ENCODE measurements around the gene ZNF609. TPM values are rescaled to one million over a fixed set of nuclear protein-coding genes. Genes with fewer than 3 reads are reported as not detected.

Gene ZNF609
- total RNA-seq, 1 donor from 2014 or later = 48.2 TPM

DNA sequence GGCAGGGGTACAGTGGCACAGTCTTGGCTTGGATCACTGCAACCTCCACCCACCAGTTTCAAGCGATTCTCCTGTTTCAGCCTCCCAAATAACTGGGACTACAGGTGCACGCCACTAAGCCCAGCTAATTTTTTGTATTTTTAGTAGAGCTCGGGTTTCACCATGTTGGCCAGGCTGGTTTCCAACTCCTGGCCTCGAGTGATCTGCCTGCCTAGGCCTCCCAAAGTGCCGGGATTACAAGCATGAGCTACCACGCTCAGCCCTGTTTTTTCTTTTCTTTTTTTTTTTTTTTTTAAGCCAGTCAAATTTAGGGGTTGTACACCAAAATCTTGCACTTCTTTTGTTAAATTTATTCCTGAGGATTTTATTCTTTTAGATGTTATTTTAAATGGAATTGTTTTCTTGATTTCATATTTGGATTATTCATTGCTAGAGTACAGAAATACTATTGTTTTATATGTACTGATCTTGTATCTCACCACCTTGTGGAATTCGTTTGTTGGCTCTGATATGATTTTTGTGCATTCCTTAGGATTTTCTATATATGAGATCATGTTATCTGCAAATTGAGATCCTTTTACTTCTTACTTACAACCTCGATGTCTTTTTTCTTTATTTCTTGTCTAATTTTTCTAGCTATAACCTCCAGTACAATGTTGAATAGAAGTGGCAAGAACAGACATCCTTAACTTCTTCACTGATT is 65.6 kb downstream of the ZNF609 start:
- intact Hi-C loops (cut with DNase I) = no loop called here
- DNase-seq (ENCODE audit: low spot score) = no peak
- no peak for ATAC-seq

DNA sequence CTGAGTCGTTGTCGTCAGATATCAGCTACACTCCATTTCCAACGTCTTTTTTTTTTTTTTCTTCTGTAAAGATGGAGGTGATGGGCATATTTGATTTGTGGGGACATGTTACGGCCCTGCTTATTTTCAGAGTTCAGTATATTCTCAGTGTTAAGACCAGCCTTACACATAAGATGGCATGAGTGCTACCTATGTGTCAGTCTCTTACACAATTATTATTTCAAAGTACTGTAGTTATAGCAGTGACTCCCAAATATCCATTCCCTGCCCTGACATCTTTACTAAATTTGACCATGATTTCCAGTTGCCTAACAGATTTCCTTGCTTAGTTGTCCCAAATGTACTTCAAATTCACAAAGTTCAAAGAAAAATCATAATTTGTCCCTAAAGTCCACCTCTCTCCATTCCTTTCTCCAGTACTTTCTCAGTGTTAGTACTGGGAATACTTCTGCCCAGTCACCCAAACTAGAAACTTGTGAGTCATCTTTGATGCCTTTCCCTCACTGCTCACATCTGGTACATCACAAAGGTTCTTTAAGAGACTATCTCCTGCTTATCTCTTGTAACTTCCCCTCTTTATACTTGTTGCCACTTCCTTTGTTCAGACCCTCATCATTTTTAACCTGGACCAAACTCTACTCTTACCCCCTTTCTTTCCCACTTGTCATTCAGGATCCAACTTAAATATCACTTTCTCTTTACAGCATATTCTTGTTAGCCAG is 67.0 kb downstream of the ZNF609 start:
- intact Hi-C loops (cut with DNase I) = no loop called here
- DNase-seq (ENCODE audit: low spot score) = no peak
- no peak for ATAC-seq

DNA sequence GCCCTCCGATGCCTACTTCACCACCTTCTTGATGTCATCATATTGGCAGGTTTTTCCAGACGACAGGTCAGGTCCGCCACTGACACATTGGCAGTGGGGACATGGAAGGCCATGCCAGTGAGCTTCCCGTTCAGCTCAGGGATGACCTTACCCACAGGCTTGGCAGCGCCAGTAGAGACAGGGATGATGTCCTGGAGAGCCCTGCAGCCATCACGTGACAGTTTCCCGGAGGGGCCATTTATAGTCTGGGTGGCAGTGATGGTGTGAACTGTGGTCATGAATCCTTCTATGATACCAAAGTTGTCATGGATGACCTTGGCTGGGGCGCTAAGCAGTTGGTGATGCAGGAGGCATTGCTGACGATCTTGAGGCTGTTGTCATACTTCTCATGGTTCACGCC is 68.5 kb downstream of the ZNF609 start:
- no peak for DNase-seq (ENCODE audit: low spot score)
- ATAC-seq = no peak
- intact Hi-C loops (cut with DNase I) = no loop called here

DNA sequence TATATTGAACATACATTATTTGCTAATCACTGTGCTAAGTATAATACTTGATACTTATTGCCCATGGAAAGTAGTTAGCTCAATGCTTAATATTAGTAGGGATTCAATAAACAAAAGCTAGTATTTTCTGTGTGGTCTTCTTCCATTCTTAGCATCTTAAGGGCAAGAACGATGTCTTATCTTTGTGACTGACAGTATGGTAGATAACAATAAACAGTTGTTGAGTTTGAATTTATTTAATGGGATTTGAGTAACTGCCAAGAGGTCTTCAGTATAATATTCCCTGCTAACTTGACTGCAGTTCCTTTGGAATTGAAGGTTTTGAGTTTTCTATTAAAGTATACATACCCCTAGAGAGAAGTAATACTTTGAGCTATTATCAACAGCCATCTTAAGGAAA is 70.1 kb downstream of the ZNF609 start:
- intact Hi-C loops (cut with DNase I) = no loop called here
- ATAC-seq (no peak), DNase-seq (ENCODE audit: low spot score) (no peak)

DNA sequence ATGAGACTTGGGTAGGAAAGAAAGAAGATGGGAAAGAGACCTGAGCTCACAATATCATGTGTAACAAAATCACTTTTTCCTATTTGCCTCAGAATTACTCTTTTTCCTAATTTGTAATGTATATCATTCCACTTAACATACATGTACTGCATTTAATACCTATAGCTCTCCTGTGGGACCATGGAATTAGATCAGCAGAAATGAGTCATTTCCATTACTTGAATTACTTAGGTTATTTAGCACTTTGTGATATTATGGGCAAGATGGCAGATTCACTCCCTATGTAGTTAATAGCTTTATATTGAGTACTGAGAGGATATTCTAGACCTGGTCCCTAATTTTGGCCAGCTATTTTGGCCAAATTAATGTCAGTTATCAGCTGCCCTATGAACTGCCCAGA is 70.5 kb downstream of the ZNF609 start:
- no peak for ATAC-seq
- DNase-seq (ENCODE audit: low spot score) = no peak
- intact Hi-C loops (cut with DNase I) = no loop called here

DNA sequence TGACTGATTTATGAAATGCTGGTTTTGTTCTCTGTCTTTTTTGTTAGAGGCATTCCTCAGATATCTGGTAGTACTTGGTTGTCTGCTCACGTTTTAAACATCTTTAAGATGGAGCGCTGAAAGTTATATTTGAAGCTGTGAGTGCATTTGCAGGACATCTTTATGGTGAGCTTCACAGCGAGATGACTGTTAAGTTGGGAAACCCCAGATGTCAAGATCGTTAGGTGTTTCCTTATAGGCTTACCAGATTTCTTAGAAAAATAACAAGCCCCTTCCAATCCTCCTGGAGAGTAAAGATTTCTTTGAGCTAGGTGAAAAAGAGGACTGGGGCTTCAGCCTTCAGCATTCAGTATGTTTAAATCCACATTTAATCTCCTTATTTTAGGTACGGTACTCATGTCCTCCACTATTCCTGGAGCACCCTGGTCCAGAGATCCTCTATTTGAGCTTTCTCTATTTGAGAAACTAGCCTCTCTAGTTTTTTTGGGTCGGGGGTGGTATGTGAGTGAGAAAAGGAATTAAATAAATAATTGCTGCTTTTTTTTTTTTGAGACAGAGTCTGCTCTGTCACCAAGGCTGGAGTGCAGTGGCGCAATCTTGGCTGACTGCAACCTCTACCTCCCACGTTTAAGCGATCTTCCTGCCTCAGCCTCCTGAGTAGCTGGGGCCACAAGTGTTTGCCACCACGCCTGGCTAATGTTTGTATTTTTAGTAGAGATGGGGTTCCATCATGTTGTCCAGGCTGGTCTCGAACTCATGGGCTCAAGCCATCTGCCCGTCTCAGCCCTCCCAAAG is 72.3 kb downstream of the ZNF609 start:
- ATAC-seq = no peak

DNA sequence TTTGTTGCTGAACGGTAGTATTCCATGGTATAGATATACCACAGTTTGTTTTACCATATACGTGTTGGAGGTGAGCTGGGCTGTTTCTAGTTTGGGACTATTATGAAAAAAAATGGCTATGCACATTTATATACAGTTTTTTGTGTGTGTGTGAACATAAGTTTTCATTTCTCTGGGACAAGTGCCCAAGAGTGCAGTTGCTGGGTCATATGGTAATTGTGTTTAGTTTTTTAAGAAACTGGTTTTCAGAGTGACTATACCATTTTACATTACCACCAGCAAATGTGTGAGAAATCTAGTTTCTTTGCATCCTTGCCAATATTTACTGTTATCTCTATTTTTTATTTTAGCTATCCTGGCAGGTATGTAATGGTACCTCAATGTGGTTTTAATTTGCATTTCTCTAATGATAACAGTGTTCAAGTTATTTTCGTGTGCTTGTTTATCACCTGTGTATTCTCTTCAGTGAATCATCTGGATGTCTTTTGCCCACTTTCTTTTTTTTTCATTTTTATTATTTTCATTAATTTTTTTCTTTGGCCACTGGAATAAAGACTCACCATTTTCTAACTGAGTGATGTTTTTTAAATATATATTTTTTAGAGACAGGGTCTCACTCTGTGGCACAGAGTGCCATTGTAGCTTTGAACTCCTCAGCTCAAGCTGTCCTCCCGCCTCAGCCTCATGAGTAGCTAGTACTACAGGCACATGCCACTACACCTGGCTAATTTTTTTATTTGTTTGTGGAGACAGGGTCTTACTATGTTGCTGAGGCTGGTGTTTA is 75.3 kb downstream of the ZNF609 start:
- no peak for ATAC-seq
- intact Hi-C loops (cut with DNase I) = no loop called here
- no peak for DNase-seq (ENCODE audit: low spot score)

More for the DNA sequence above, 72.3 kb downstream of the ZNF609 start:
- no peak for DNase-seq (ENCODE audit: low spot score)
- intact Hi-C loops (cut with DNase I) = no loop called here

DNA sequence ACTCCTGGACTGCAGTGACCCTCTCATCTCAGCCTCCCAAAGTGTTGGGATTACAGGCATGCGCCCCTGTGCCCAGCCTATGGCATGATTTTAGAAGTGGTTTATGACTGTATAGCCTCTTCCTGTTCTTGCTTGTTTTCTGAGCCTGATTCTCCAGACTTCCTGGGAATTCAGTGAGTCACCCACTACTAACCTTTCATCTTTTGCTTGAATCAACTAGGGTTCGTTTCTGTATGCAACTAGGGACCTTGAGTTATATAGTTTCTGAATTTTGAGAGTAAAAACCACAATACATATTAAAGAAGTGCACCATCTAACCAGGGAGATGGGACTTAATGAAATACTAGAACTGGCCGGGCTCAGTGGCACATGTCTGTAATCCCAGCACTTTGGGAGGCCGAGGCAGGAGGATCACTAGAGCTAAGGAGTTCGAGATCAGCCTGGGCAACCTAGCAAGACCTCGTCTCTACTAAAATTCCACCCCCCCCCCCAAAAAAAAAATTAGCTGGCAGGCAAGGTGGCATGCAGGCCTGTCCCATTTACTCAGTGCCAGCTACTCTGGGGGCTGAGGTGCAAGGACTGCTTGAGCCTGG is 76.0 kb downstream of the ZNF609 start:
- intact Hi-C loops (cut with DNase I) = no loop called here
- DNase-seq (ENCODE audit: low spot score) (no peak), ATAC-seq (no peak)

DNA sequence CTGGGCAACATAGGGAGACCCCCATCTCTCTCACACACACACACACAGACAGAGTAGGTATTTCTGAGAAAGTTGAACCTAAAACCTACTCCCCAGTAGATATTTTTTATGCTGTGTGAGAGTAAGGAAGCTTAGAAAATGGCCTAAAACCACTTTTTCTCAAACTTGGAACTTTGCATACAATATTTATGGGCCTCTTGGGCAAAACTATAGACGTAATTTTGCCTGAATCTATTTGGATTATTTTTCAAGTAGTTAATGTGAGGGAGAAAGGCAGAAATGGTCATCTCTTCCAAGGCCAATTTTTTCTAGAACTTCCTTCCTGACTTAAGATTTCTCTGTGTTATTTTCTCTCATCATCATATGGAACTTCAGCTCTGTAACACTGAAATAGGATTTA is 81.7 kb downstream of the ZNF609 start:
- DNase-seq (ENCODE audit: low spot score) = no peak
- ATAC-seq = no peak
- intact Hi-C loops (cut with DNase I) = no loop called here

DNA sequence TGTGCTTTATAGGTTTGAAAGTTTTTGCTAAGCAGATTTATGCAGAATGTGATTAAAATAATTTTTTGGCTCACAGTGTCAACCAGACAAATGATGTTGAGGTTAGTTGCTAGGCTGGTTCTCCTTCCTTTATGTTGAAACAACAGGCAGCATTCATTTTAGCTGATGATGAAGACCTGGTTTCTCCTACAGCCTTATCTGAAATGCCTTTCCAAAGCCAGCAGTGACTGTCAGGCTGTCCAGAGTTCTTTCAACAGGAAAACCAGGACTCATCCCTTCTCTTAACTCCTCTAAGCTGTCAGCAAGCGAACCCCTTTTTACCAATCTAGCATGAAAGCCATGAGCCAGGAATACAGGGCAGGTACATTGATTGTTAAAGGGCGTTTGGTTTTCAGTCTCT is 84.1 kb downstream of the ZNF609 start:
- intact Hi-C loops (cut with DNase I) = no loop called here
- DNase-seq (ENCODE audit: low spot score) (no peak), ATAC-seq (no peak)

DNA sequence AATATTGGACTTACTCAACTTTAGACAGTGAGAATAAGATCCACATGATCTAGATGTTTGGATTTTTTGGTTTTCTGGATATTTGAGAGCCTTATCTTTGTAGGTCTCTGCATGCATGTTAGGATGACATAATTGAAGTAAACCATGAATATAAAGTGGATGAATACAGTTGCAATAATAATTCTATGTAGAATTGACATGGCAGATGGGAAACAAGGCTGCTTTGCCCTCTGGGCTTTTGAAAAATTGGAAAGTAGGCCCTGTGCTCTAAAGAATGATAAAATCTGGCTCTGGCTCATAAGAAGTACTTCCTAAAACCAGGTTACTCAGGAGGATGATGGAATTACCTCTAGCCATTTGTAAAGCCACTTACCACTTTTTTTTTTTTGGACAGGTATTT is 86.9 kb downstream of the ZNF609 start:
- DNase-seq (ENCODE audit: low spot score) = no peak
- intact Hi-C loops (cut with DNase I) = no loop called here

DNA sequence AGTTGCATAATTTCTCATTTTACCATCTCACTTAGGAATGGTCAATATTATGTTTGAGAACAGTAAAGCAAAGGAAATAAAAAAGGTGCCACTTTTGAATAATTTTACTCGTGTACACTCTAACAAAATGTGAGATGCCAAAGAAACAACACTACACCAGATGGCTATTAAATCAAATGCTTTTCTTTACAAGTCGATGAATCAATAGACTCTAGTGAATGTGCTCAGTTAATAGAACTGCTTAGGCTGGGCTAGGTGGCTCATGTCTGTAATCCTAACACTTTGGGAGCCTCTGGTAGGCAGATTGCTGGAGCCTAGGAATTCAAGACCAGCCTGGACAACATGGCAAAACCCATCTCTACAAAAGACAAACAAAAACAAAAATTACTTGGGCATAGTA is 87.9 kb downstream of the ZNF609 start:
- DNase-seq (ENCODE audit: low spot score) (no peak), ATAC-seq (no peak)
- intact Hi-C loops (cut with DNase I) = no loop called here

More for the DNA sequence above, 86.9 kb downstream of the ZNF609 start:
- ATAC-seq = no peak

DNA sequence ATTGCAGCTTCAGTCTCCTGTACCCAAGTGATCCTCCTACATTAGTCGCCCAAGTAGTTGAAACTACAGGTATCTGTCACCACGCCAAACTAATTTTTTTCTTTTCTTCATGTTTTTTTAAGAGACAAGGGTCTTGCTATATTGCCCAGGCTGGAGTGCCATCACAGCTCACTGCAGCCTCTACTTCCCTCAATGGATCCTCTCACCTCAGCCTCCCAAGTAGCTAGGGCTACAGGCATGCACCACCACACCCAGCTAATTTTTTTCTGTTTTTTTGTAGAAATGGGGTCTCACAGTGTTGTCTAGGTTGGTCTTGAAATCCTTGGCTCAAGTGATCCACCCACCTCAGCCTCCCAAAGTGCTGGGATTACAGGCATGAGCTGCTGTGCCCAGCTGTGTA is 89.5 kb downstream of the ZNF609 start:
- DNase-seq (ENCODE audit: low spot score) (no peak), ATAC-seq (no peak)
- intact Hi-C loops (cut with DNase I) = no loop called here

DNA sequence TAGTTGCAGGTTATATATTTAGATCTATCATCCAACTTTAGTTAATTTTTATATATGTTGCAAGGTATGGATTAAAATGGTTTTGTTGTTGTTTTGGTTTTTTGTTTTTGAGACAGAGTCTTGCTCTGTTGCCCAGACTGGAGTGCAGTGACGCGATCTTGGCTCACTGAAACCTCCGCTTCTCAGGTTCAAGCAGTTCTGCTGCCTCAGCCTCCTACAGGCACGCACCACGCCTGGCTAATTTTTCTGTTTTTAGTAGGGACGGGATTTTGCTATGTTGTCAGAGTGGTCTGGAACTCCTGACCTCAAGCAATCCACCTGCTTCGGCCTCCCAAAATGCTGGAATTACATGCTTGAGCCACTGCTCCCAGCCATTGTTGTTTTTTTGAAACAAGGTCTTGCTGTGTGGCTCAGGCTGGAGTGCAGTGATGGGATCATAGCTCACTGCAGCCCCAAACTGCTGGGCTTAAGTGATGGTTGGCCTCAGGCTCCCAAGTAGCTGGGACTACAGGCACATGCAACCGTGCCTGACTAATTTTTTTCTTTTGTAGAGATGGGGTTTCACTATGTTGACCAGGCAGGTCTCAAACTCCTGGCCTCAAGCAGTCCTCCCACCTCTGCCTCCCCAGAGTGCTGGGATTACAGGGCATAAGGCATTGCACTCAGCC is 92.0 kb downstream of the ZNF609 start:
- ATAC-seq (peak; percentile 15), DNase-seq (ENCODE audit: low spot score) (no peak)
- intact Hi-C loops (cut with DNase I) = no loop called here

DNA sequence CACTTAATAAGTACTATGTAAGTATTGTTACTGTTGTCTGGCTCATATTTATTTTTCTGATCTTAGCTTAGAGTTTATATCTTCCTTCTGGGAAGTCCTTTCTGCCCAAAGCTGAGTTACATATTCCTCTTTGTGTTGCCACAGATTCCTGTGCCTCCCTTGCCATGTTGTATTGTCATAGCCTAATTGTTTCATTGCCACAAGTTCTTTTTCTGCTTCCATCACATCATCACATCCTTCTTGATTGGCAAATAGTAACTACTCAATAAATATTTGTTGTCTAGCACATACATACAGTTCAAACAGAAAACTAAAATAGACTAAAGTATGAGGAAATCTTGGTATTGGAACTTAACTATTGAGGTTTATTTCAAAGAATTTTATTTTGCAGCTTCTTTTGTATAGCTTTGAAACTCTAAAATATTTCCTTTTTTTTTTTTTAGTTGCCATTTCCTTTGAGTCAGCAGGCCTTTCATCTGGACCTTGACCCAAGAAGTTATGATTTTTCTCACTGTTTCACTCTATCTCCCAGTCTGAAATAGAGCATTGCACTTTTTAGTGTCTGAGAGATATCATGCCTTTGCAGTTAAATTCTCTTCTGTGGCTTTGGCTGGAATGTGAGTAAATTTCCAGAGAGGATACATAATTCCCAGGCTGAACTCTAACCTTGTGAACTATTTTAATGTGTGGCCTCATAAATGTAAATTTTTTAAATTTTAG is 98.2 kb downstream of the ZNF609 start:
- DNase-seq (ENCODE audit: low spot score) (no peak), ATAC-seq (no peak)
- intact Hi-C loops (cut with DNase I) = no loop called here

DNA sequence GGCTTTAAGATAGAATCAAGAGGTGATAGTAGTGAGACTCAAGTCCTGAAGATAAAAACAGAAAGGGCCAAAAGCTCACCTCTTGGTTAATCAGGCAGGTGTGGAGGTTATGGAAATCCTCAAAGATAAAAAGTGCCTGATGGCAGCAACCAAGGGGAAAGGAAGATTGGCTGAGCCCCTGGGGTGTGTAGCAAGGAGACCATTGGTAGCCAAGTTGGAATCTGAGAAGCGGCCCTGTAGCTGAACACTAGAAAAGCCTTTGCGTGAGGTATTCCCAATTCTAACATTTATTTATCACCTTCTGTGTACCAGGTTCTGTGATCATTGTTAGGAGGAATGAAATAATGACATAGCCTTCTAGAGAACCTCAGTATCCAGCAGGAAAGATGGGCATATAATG is 98.9 kb downstream of the ZNF609 start:
- intact Hi-C loops (cut with DNase I) = no loop called here
- ATAC-seq (no peak), DNase-seq (ENCODE audit: low spot score) (no peak)

DNA sequence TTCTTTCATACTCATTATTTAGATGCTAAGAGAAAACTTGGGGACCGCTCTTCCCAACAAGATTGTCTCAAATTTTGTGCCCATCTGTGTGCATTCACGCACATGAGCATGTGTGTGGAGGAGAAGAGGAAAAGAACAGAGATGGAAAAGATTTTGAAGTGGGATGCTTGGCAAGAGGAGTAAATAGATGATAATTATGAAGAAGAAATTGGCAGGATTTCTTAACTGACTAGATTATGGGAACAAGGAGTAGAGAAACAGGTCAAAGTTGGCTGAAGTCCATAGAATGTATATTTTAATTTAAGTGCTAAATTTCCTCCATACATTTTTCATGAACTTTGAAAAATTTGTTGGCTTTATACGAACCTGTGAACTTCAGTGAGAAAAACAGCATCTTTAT is 100.1 kb downstream of the ZNF609 start:
- ATAC-seq (no peak), DNase-seq (ENCODE audit: low spot score) (no peak)
- intact Hi-C loops (cut with DNase I) = no loop called here

DNA sequence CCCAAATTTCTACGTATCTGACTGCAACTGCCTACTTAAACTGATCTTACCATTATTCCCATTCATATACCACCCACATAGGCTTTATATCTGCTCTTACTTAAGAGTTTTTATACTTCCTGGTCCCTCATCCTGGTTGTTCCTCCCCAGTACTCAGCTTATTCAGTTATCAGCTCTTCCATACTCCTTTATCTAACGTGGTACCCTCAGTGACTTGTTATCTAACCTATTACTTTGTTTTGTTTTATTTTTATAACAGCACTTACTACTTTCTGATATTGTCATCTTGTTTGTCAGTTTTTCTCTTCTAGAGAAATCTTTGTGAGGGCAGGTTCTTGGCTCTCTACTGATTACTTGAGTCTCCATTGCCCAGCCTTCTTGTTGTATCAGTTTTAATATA is 100.6 kb downstream of the ZNF609 start:
- intact Hi-C loops (cut with DNase I) = no loop called here
- ATAC-seq = no peak
- DNase-seq (ENCODE audit: low spot score) = no peak

Measured in sciatic nerve (tissue), 2 donors.